GM19452 (cell line): ENCODE results near the gene NKAIN2.

Experiments
- ATAC-seq: cut with Tn5 transposase; IDR thresholded peaks from one replicate; pipeline ENCODE4 v1.9.1; 2021; ENCODE audit not compliant: unreplicated experiment

NKAIN2 gene

GRCh38 chr6:124479991-124480430, 676.3 kb downstream of the NKAIN2 start:
- ATAC-seq: no peak

GRCh38 chr6:124482071-124482491, 678.4 kb downstream of the NKAIN2 start:
- ATAC-seq: no peak

GRCh38 chr6:124487623-124488431, 684.2 kb downstream of the NKAIN2 start:
- ATAC-seq: no peak

DNA sequence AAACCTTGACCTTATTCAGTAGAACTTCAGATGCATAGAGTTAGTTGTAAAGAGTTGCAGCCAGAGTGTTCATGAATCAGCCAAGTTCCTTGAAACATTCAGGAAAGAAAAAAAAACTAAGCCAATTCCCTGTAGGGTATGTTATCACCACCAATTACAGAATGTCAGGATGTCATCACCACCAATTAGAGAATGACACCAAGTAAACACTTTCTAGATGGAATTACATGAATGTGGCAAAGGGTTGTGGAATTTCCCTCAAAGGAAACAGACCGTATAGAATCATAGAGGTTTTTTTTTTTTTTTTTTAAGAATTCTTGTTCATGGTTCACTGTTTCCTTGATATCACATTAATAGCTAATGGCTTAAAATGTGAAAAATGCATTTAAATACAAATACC, 686.5 kb downstream of the NKAIN2 start:
- ATAC-seq: no peak

- no peak for ATAC-seq
Measured at GRCh38 chr6:124493259-124493658, 689.6 kb downstream of the NKAIN2 start.

- ATAC-seq: no peak
Measured at GRCh38 chr6:124494956-124495664, 691.4 kb downstream of the NKAIN2 start.

- no peak for ATAC-seq
Measured at GRCh38 chr6:124495665-124496190, 692.1 kb downstream of the NKAIN2 start.

- ATAC-seq: no peak
Measured at GRCh38 chr6:124496334-124496733, 692.7 kb downstream of the NKAIN2 start.

DNA sequence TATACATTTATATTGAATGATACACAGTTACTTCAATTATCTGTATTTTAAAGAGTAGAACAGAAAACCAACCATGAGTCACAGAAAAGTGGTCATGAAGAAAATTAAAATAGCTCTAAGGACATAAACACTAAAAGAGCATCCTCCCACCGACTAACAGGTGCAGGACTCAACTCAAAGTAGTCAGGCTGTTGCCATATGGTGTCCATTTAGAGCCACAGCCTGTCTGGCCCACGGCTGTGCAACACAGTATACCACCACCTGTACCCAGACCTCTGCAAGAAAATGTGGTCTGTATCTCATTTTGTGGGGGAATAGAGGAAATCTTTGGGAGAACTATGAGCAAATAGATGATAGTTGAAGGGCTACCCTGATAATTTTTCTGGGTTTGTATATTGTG, 708.8 kb downstream of the NKAIN2 start:
- ATAC-seq: no peak

- no peak for ATAC-seq
Measured at GRCh38 chr6:124517339-124517738, 713.7 kb downstream of the NKAIN2 start.

GRCh38 chr6:124520514-124520913, 716.8 kb downstream of the NKAIN2 start:
- no peak for ATAC-seq

- ATAC-seq: no peak
Measured at GRCh38 chr6:124522335-124522734, 718.7 kb downstream of the NKAIN2 start.

DNA sequence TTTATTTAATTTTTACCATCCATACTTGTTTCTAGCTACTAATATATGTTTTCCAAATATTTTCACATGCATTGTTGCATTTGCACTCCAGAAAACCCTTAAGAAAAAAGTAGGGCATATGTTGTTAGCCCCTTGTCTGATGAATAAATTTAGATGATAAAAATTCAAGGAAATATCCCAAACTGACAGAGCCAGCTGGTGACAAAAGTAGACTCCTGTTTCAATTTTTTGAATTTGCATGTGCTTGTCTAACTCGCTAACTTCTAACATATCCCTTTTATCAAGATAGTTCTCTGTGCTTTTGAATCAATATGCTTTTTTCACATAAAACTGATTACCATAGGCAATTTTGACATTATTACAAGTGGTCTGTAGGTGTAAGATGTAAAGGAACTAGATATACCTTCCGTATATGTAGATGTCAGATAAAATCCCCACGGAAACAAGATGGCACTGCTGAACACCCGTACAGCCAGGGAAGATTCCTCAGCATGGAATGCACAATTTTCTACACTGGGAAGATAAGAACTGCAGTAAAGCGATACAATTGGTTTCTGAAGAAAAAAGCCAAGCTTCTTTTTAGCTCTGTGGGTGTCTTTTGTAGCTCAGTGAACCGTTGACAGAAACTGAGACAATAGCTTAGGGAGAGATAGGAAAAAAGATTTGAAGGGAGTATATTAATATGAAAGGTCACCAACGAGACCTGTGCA, 721.0 kb downstream of the NKAIN2 start:
- no peak for ATAC-seq

- ATAC-seq: no peak
Measured at GRCh38 chr6:124530926-124531325, 727.3 kb downstream of the NKAIN2 start.

GRCh38 chr6:124535299-124535698, 731.6 kb downstream of the NKAIN2 start:
- ATAC-seq: no peak

DNA sequence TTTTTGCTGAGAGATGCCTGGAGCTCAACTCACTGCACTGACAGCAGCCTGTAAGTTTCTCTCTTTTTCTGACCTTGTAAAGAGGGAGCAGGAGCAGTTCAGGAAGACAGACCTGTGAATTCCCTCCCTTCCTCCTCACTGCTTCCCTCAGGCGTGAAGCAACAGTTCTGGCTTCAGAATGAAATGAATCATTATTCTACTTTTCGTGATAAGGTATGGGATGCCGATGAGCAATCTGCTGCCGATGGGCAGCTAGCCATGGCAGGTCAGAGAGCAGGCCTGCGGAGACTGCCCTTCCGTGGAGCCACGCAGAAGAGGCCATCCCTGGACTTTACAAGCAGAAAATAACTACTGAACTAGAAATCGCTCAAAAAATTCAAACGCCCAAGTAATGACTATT, 732.1 kb downstream of the NKAIN2 start:
- ATAC-seq: no peak

GRCh38 chr6:124536157-124536841, 732.6 kb downstream of the NKAIN2 start:
- ATAC-seq: no peak

DNA sequence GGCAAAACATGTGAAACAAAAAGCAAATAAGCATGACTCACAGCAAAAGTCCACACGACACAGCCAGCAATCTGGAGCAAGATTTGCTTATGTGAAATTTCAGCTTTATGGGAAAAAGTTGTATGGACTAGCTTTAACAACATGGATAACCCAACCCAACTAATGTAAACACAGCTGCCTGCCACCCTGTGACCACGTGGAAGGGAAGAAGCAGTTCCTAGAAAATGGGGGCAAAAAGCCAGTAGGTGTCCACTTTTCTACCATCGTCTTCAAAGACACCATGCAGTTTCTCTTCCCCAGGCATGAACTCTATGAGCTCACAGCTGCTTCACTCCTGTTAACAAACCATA, 733.2 kb downstream of the NKAIN2 start:
- no peak for ATAC-seq

- no peak for ATAC-seq
Measured at GRCh38 chr6:124539096-124539495, 735.4 kb downstream of the NKAIN2 start.

DNA sequence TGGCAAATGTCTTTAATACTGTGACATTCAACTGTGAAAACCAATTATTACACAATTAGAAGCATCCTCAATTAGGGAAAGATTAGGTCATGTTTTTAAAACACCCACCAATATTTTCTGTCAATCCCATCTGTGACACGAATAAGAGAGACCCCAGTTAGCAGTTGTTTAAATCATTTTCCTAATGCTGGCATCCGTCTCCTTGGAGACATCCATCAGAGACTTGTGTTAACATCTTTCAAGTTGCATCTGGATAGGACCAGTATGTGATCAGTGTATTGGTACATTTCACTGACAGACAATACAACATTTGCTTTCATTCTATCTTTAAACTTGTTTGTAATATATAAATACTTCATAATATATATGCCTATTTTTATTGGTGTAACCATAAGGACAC, 737.9 kb downstream of the NKAIN2 start:
- no peak for ATAC-seq

- no peak for ATAC-seq
Measured at GRCh38 chr6:124546601-124547000, 742.9 kb downstream of the NKAIN2 start.
